Esophagus squamous epithelium (tissue), 4 donors: ENCODE data around the gene SYPL1.

Experiments used
- POLR2A ChIP-seq, 4 donors: fragments of 450-650 bp; IDR thresholded peaks; one replicate each; pipeline ENCODE4 v1.6.1; 2017; ENCODE audit warnings: antibody characterized with exemption in 4 of 4, mild to moderate bottlenecking in 4 of 4, moderate library complexity in 3 of 4
- TF ChIP-seq, protein P1 (sequence below), 6 experiments: fragments of 450-650 bp in 4 of 6; fragments of 200-600 bp in 2 of 6; sonication (generic) in 2 of 6; IDR thresholded peaks; one replicate each; pipeline ENCODE4 v1.5.1; 2016 to 2019; ENCODE audit warnings: antibody characterized with exemption in 6 of 6, mild to moderate bottlenecking in 4 of 6, moderate library complexity in 4 of 6

DNA sequence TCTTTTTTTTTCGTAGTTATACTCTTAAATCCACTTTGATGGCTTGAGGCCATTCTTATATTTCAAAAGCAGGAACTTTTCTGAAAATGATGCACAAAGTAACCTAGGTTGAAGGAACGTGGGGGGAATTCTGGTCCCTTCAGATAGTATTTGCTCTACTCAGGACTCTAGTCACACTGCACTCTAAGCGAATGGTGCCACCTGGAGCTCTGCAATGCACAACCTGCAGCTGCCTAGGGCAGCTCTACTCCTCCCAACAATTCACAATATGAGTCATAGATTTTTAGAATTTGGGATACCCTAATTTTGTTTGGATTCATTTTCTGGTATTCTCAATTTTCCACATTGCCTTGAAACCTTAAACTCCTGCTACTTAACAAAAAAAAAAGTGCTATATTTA, 17.3 kb downstream of the SYPL1 start:
- TF ChIP-seq, protein P1, sequence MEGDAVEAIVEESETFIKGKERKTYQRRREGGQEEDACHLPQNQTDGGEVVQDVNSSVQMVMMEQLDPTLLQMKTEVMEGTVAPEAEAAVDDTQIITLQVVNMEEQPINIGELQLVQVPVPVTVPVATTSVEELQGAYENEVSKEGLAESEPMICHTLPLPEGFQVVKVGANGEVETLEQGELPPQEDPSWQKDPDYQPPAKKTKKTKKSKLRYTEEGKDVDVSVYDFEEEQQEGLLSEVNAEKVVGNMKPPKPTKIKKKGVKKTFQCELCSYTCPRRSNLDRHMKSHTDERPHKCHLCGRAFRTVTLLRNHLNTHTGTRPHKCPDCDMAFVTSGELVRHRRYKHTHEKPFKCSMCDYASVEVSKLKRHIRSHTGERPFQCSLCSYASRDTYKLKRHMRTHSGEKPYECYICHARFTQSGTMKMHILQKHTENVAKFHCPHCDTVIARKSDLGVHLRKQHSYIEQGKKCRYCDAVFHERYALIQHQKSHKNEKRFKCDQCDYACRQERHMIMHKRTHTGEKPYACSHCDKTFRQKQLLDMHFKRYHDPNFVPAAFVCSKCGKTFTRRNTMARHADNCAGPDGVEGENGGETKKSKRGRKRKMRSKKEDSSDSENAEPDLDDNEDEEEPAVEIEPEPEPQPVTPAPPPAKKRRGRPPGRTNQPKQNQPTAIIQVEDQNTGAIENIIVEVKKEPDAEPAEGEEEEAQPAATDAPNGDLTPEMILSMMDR (IDR thresholded peaks at IDR 0.05): peak in 2 of 6 experiments; percentile 19 to 34
- no peak for TF ChIP-seq POLR2A (IDR thresholded peaks at IDR 0.05)
